ENCODE data around the gene CKMT2. TPM values are rescaled to one million over a fixed set of nuclear protein-coding genes. Genes with fewer than 3 reads are reported as not detected.
"Not testable (repeated sequence)": the region's sequence is repeated elsewhere in the genome, so short reads cannot be mapped to it uniquely, and the experiment has no call there.

Gene CKMT2
- total and polyA plus RNA-seq, 2 experiments from 2014 or later, result 2.9 to 8.2 TPM

DNA sequence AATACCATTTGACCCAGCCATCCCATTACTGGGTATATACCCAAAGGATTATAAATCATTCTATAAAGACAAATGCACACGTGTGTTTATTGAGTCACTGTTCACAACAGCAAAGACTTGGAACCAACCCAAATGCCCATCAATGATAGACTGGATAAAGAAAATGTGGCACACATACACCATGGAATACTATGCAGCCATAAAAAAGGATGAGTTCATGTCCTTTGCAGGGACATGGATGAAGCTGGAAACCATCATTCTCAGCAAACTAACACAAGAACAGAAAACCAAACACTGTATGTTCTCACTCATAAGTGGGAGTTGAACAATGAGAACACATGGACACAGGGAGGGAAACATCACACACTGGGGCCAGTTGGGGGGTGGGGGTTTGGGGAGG is 29.7 kb downstream of the CKMT2 start:
- H3K4me1 Mint-ChIP-seq; H2AFZ ChIP-seq; H3K27ac ChIP-seq (ENCODE audit: low read depth); H3K27me3 Mint-ChIP-seq (ENCODE audit: insufficient read depth, low read depth, poor library complexity); H3K36me3 ChIP-seq (ENCODE audit: insufficient read depth); H3K9me2 ChIP-seq (ENCODE audit: insufficient read depth); H3K4me3 ChIP-seq; H3K4me2 ChIP-seq; ATAC-seq; H3F3A ChIP-seq (replicated peaks; ENCODE audit: low read depth); H3K4me1 ChIP-seq (ENCODE audit: insufficient read depth); H3K27ac Mint-ChIP-seq; DNase-seq (ENCODE audit: low spot score); H3K27me3 ChIP-seq (ENCODE audit: insufficient read depth); H3K4me3 Mint-ChIP-seq: not testable (repeated sequence)
- peaks cover 52% of the 10 kb centered on the region; the same call in 2 of the 3 replicates for H3K36me3 Mint-ChIP-seq (ENCODE audit: low read depth)
- H3K9me3 Mint-ChIP-seq, result peaks cover 19% of the 10 kb centered on the region; the same call in 2 of the 3 replicates
- Histone ChIP-seq H4K20me1 (replicated peaks; ENCODE audit: insufficient read depth) (peaks cover 15% of the 10 kb centered on the region), H3K79me2 (replicated peaks; ENCODE audit: insufficient read depth) (peaks cover 55% of the 10 kb centered on the region)

DNA sequence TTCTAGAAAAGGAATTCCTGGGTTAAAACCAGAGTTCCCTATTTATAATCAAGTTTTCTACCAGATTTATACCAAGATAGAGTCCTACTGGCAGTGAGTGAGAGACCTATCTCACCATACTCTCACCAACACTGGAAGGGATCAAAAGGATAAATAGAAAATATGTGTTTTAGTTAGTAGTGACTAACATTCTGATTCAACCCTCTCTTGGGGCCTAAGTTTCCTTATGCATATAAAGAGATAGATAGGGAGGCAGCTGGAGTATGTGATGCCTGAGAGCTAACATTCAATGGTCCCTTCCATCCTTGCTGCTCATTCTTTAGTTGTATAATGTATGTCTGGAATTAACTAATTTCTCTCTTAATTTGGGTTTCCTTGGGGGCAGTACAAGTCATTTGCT is 32.0 kb downstream of the CKMT2 start:
- ATAC-seq, result no peak
- no peak overlapping the region for H3K27ac Mint-ChIP-seq
- H3K4me3 Mint-ChIP-seq, result no peak overlapping the region
- TF ChIP-seq STAT1 (IDR thresholded peaks at IDR 0.05; ENCODE audit: unreplicated experiment) (no peak), CREB1 (CRISPR knock-in tag; IDR thresholded peaks at IDR 0.05; ENCODE audit: low read depth) (no peak), JUNB (IDR thresholded peaks at IDR 0.05; ENCODE audit: unreplicated experiment) (no peak), ZNF331 (CRISPR knock-in tag; IDR thresholded peaks at IDR 0.05; ENCODE audit: low read depth) (no peak), ZNF114 (CRISPR knock-in tag; IDR thresholded peaks at IDR 0.05) (no peak), EZH2 (IDR thresholded peaks at IDR 0.05; ENCODE audit: low read depth, unreplicated experiment) (no peak), POLR2AphosphoS5 (IDR thresholded peaks at IDR 0.05; ENCODE audit: low read depth) (no peak), NANOG (IDR thresholded peaks at IDR 0.05; ENCODE audit: borderline replicate concordance) (no peak), EZH2phosphoT487 (IDR thresholded peaks at IDR 0.05; ENCODE audit: unreplicated experiment) (no peak)
- TF ChIP-seq, protein P1, sequence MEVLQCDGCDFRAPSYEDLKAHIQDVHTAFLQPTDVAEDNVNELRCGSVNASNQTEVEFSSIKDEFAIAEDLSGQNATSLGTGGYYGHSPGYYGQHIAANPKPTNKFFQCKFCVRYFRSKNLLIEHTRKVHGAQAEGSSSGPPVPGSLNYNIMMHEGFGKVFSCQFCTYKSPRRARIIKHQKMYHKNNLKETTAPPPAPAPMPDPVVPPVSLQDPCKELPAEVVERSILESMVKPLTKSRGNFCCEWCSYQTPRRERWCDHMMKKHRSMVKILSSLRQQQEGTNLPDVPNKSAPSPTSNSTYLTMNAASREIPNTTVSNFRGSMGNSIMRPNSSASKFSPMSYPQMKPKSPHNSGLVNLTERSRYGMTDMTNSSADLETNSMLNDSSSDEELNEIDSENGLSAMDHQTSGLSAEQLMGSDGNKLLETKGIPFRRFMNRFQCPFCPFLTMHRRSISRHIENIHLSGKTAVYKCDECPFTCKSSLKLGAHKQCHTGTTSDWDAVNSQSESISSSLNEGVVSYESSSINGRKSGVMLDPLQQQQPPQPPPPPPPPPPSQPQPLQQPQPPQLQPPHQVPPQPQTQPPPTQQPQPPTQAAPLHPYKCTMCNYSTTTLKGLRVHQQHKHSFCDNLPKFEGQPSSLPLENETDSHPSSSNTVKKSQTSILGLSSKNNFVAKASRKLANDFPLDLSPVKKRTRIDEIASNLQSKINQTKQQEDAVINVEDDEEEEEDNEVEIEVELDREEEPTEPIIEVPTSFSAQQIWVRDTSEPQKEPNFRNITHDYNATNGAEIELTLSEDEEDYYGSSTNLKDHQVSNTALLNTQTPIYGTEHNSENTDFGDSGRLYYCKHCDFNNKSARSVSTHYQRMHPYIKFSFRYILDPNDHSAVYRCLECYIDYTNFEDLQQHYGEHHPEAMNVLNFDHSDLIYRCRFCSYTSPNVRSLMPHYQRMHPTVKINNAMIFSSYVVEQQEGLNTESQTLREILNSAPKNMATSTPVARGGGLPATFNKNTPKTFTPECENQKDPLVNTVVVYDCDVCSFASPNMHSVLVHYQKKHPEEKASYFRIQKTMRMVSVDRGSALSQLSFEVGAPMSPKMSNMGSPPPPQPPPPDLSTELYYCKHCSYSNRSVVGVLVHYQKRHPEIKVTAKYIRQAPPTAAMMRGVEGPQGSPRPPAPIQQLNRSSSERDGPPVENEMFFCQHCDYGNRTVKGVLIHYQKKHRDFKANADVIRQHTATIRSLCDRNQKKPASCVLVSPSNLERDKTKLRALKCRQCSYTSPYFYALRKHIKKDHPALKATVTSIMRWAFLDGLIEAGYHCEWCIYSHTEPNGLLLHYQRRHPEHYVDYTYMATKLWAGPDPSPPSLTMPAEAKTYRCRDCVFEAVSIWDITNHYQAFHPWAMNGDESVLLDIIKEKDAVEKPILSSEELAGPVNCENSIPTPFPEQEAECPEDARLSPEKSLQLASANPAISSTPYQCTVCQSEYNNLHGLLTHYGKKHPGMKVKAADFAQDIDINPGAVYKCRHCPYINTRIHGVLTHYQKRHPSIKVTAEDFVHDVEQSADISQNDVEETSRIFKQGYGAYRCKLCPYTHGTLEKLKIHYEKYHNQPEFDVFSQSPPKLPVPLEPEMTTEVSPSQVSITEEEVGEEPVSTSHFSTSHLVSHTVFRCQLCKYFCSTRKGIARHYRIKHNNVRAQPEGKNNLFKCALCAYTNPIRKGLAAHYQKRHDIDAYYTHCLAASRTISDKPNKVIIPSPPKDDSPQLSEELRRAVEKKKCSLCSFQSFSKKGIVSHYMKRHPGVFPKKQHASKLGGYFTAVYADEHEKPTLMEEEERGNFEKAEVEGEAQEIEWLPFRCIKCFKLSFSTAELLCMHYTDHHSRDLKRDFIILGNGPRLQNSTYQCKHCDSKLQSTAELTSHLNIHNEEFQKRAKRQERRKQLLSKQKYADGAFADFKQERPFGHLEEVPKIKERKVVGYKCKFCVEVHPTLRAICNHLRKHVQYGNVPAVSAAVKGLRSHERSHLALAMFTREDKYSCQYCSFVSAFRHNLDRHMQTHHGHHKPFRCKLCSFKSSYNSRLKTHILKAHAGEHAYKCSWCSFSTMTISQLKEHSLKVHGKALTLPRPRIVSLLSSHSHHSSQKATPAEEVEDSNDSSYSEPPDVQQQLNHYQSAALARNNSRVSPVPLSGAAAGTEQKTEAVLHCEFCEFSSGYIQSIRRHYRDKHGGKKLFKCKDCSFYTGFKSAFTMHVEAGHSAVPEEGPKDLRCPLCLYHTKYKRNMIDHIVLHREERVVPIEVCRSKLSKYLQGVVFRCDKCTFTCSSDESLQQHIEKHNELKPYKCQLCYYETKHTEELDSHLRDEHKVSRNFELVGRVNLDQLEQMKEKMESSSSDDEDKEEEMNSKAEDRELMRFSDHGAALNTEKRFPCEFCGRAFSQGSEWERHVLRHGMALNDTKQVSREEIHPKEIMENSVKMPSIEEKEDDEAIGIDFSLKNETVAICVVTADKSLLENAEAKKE (CRISPR knock-in tag; IDR thresholded peaks at IDR 0.05), result no peak
- TF ChIP-seq, protein P2, sequence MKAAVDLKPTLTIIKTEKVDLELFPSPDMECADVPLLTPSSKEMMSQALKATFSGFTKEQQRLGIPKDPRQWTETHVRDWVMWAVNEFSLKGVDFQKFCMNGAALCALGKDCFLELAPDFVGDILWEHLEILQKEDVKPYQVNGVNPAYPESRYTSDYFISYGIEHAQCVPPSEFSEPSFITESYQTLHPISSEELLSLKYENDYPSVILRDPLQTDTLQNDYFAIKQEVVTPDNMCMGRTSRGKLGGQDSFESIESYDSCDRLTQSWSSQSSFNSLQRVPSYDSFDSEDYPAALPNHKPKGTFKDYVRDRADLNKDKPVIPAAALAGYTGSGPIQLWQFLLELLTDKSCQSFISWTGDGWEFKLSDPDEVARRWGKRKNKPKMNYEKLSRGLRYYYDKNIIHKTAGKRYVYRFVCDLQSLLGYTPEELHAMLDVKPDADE (IDR thresholded peaks at IDR 0.05), result no peak
- TF ChIP-seq, protein P3, sequence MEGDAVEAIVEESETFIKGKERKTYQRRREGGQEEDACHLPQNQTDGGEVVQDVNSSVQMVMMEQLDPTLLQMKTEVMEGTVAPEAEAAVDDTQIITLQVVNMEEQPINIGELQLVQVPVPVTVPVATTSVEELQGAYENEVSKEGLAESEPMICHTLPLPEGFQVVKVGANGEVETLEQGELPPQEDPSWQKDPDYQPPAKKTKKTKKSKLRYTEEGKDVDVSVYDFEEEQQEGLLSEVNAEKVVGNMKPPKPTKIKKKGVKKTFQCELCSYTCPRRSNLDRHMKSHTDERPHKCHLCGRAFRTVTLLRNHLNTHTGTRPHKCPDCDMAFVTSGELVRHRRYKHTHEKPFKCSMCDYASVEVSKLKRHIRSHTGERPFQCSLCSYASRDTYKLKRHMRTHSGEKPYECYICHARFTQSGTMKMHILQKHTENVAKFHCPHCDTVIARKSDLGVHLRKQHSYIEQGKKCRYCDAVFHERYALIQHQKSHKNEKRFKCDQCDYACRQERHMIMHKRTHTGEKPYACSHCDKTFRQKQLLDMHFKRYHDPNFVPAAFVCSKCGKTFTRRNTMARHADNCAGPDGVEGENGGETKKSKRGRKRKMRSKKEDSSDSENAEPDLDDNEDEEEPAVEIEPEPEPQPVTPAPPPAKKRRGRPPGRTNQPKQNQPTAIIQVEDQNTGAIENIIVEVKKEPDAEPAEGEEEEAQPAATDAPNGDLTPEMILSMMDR (conservative IDR thresholded peaks at IDR 0.05; ENCODE audit: low read depth in 2 of 2), result no peak

More for the DNA sequence above, 32.0 kb downstream of the CKMT2 start:
- peaks cover 6% of the 10 kb centered on the region for H3K4me1 Mint-ChIP-seq
- H3K9me3 Mint-ChIP-seq, result peaks cover 16% of the 10 kb centered on the region; the same call in 2 of the 3 replicates
- no peaks in the 10 kb centered on the region for H3K27me3 Mint-ChIP-seq (ENCODE audit: insufficient read depth, low read depth, poor library complexity)
- Histone ChIP-seq H3K4me2 (no peak overlapping the region), H3K79me2 (replicated peaks; ENCODE audit: insufficient read depth) (peaks cover 58% of the 10 kb centered on the region), H3K4me3 (no peak overlapping the region), H3K36me3 (ENCODE audit: insufficient read depth) (no peaks in the 10 kb centered on the region), H3K9me2 (ENCODE audit: insufficient read depth) (no peaks in the 10 kb centered on the region), H3K27ac (ENCODE audit: low read depth) (no peak overlapping the region), H3F3A (replicated peaks; ENCODE audit: low read depth) (no peaks in the 10 kb centered on the region), H2AFZ (no peak overlapping the region), H3K4me1 (ENCODE audit: insufficient read depth) (peaks cover 8% of the 10 kb centered on the region), H4K20me1 (replicated peaks; ENCODE audit: insufficient read depth) (peaks cover 9% of the 10 kb centered on the region), H3K27me3 (ENCODE audit: insufficient read depth) (no peaks in the 10 kb centered on the region)
- no peak for DNase-seq (ENCODE audit: low spot score)
- peaks cover 40% of the 10 kb centered on the region; the same call in 2 of the 3 replicates for H3K36me3 Mint-ChIP-seq (ENCODE audit: low read depth)

Measured in GM23338 (cell line).